GM23248 (cell line): ENCODE results near the gene BCL2L12. TPM values are rescaled to one million over a fixed set of nuclear protein-coding genes. Genes with fewer than 3 reads are reported as not detected.
"Not testable (repeated sequence)": the region's sequence is repeated elsewhere in the genome, so short reads cannot be mapped to it uniquely, and the experiment has no call there.

Source experiments
- DNase-seq: peaks from one replicate; pipeline ENCODE4 v3.0.0-alpha.2; 2015
- H2AFZ ChIP-seq: fragments of 200-600 bp; sonication (generic); 2 replicates; pipeline ENCODE4 v1.6.1; 2016; ENCODE audit warnings: antibody characterized with exemption
- H3F3A ChIP-seq: fragments of 200-600 bp; sonication (generic); 2 replicates; pipeline ENCODE4 v1.6.1; 2016; ENCODE audit warnings: mild to moderate bottlenecking, antibody characterized with exemption, mixed run types; ENCODE audit not compliant: insufficient read depth
- H3K27ac ChIP-seq: fragments of 200-600 bp; sonication (generic); 2 replicates; pipeline ENCODE4 v1.5.1; 2016; ENCODE audit warnings: mild to moderate bottlenecking
- H3K27me3 ChIP-seq: fragments of 200-600 bp; sonication (generic); replicated peaks from 2 replicates; pipeline ENCODE4 v1.6.1; 2016; ENCODE audit warnings: mild to moderate bottlenecking; ENCODE audit not compliant: insufficient read depth
- H3K36me3 ChIP-seq: fragments of 200-600 bp; sonication (generic); 2 replicates; pipeline ENCODE4 v1.6.1; 2016; ENCODE audit warnings: low read depth, mild to moderate bottlenecking
- H3K4me1 ChIP-seq: fragments of 200-600 bp; sonication (generic); 2 replicates; pipeline ENCODE4 v1.6.1; 2016; ENCODE audit warnings: mild to moderate bottlenecking; ENCODE audit not compliant: insufficient read depth
- H3K4me2 ChIP-seq: fragments of 200-600 bp; sonication (generic); one replicate; pipeline ENCODE4 v1.6.1; 2016; ENCODE audit warnings: mild to moderate bottlenecking; ENCODE audit not compliant: unreplicated experiment
- H3K4me3 ChIP-seq: fragments of 200-600 bp; sonication (generic); 2 replicates; pipeline ENCODE4 v1.5.1; 2016; ENCODE audit warnings: mild to moderate bottlenecking
- H3K79me2 ChIP-seq: fragments of 200-600 bp; sonication (generic); 2 replicates; pipeline ENCODE4 v1.6.1; 2016; ENCODE audit warnings: mild to moderate bottlenecking; ENCODE audit not compliant: insufficient read depth
- H3K9ac ChIP-seq: fragments of 200-600 bp; sonication (generic); 2 replicates; pipeline ENCODE4 v1.6.1; 2016; ENCODE audit warnings: mild to moderate bottlenecking
- H3K9me2 ChIP-seq: fragments of 200-600 bp; sonication (generic); 2 replicates; pipeline ENCODE4 v1.6.1; 2016; ENCODE audit warnings: mixed run types, mild to moderate bottlenecking, moderate library complexity; ENCODE audit not compliant: insufficient read depth
- H3K9me3 ChIP-seq: fragments of 200-600 bp; sonication (generic); one replicate; pipeline ENCODE4 v1.6.1; 2017; ENCODE audit warnings: low read depth
- H4K20me1 ChIP-seq: fragments of 200-600 bp; sonication (generic); 2 replicates; pipeline ENCODE4 v1.6.0; 2016; ENCODE audit not compliant: insufficient read depth
- EZH2 ChIP-seq: fragments of 200-600 bp; sonication (generic); IDR thresholded peaks from 2 replicates; pipeline ENCODE4 v1.6.1; 2018; ENCODE audit warnings: antibody characterized with exemption, mild to moderate bottlenecking; ENCODE audit not compliant: insufficient read depth, poor library complexity, severe bottlenecking
- EZH2phosphoT487 ChIP-seq: fragments of 200-600 bp; sonication (generic); IDR thresholded peaks from 2 replicates; pipeline ENCODE4 v1.6.1; 2018; ENCODE audit warnings: antibody characterized with exemption, moderate library complexity, mild to moderate bottlenecking, low read depth; ENCODE audit not compliant: insufficient read depth
- WGBS, 2 experiments: methylation state at CpG; one replicate each; pipeline ENCODE4 v1.1.6; 2015 to 2017; ENCODE audit warnings: low lambda C conversion rate in 2 of 2, low coverage in 1 of 2; ENCODE audit errors: missing lambda C conversion rate in 2 of 2; 5-methylcytosine and 5-hydroxymethylcytosine counted together
- in situ Hi-C: fragments of 300-500 bp; cut with MboI; formaldehyde crosslinking; loops from 2 replicates; pipeline ENCODE4 v1.15.0; 2020
- polyA plus RNA-seq: library from polyadenylated mRNA; unstranded; fragments of >200 nt; fragmentation: Nextera tagmentation; extraction: Ambion mirVana; gene quantifications from 2 replicates; pipeline ENCODE4 v1.2.1, GENCODE V29; 2016
- total RNA-seq: library from RNA; depleted of rRNA; stranded (reverse); fragments of >200 nt; shearing (Covaris generic); gene quantifications from 2 replicates; pipeline ENCODE4 v1.2.3, GENCODE V29; 2014; rRNA removed

The BCL2L12 gene
- total RNA-seq (4.3 and 9.5 TPM in 2 replicates), polyA plus RNA-seq (16.6 and 16.7 TPM in 2 replicates)

GRCh38 chr19:49665351-49666119 is at the start of gene BCL2L12, which contains the start of gene IRF3:
TSS of gene BCL2L12 (plus strand) at chr19:49665933. CDS start at chr19:49666693, 760 bp downstream.
TSS of gene IRF3 (minus strand) at chr19:49665857. CDS start at chr19:49664838, 1,019 bp downstream.
- no peaks in the 10 kb centered on the region for H3K9me2 ChIP-seq
- no peaks in the 10 kb centered on the region for H3K27me3 ChIP-seq
- peak within 1 kb of the TSS; percentile 63 for H3K27ac ChIP-seq
- H3K4me3 ChIP-seq = peak within 1 kb of the TSS; percentile 88
- peaks cover 13% of the 10 kb centered on the region; the same call in 1 of the 2 replicates for H3F3A ChIP-seq
- H4K20me1 ChIP-seq = no peaks in the 10 kb centered on the region
- no peak for TF ChIP-seq EZH2phosphoT487
- TF ChIP-seq EZH2 = no peak
- H3K4me1 ChIP-seq = peaks cover 10% of the 10 kb centered on the region; the same call in 1 of the 2 replicates
- no peaks in the 10 kb centered on the region; the same call in 1 of the 2 replicates for H3K36me3 ChIP-seq
- peak within 1 kb of the TSS; percentile 89 for H3K9ac ChIP-seq
- in situ Hi-C loops = no loop called here
- WGBS, 2 experiments = 1% methylated on average over 49 to 50 of the region's 50 CpGs
- H3K4me2 ChIP-seq = peak within 1 kb of the TSS; percentile 92
- peak within 1 kb of the TSS; percentile 86 for H2AFZ ChIP-seq
- H3K79me2 ChIP-seq = peaks cover 31% of the 10 kb centered on the region
- no peaks in the 10 kb centered on the region for H3K9me3 ChIP-seq
- DNase-seq = peak; percentile 99

GRCh38 chr19:49616532-49616931 is 49.2 kb upstream of the BCL2L12 start:
- no peak overlapping the region for H3K27ac ChIP-seq
- WGBS, 2 experiments = 91 to 99% methylated on average over 7 of the region's 7 CpGs
- no peak overlapping the region for H3K4me2 ChIP-seq
- H2AFZ ChIP-seq = no peak overlapping the region
- H3K27me3 ChIP-seq = no peaks in the 10 kb centered on the region
- no peak for TF ChIP-seq EZH2
- TF ChIP-seq EZH2phosphoT487 = no peak
- H4K20me1 ChIP-seq = no peaks in the 10 kb centered on the region
- no peaks in the 10 kb centered on the region for H3K9me3 ChIP-seq
- H3K4me1 ChIP-seq = peaks cover 26% of the 10 kb centered on the region
- in situ Hi-C loops = no loop called here
- H3K36me3 ChIP-seq = peaks cover 13% of the 10 kb centered on the region
- H3K4me3 ChIP-seq = no peak overlapping the region
- peaks cover 19% of the 10 kb centered on the region for H3F3A ChIP-seq
- no peak overlapping the region for H3K9ac ChIP-seq
- H3K9me2 ChIP-seq = no peaks in the 10 kb centered on the region
- DNase-seq = no peak
- peaks cover 60% of the 10 kb centered on the region for H3K79me2 ChIP-seq

GRCh38 chr19:49616945-49617344 is 48.8 kb upstream of the BCL2L12 start:
- no peak overlapping the region for H3K27ac ChIP-seq
- in situ Hi-C loops = no loop called here
- peaks cover 25% of the 10 kb centered on the region for H3K4me1 ChIP-seq
- H3K36me3 ChIP-seq = peaks cover 13% of the 10 kb centered on the region
- no peak for DNase-seq
- H3K4me3 ChIP-seq = no peak overlapping the region
- no peaks in the 10 kb centered on the region for H3K9me2 ChIP-seq
- no peak overlapping the region for H3K9ac ChIP-seq
- no peak overlapping the region for H2AFZ ChIP-seq
- peaks cover 19% of the 10 kb centered on the region for H3F3A ChIP-seq
- TF ChIP-seq EZH2 = no peak
- TF ChIP-seq EZH2phosphoT487 = no peak
- H3K79me2 ChIP-seq = peaks cover 57% of the 10 kb centered on the region
- H3K27me3 ChIP-seq = no peaks in the 10 kb centered on the region
- no peaks in the 10 kb centered on the region for H3K9me3 ChIP-seq
- H4K20me1 ChIP-seq = no peaks in the 10 kb centered on the region
- WGBS, 2 experiments = 91 to 94% methylated on average over 7 of the region's 7 CpGs
- no peak overlapping the region for H3K4me2 ChIP-seq

GRCh38 chr19:49617860-49618259 is 47.9 kb upstream of the BCL2L12 start:
- DNase-seq, in situ Hi-C loops, H4K20me1 ChIP-seq, H3K27me3 ChIP-seq, H3K9ac ChIP-seq, H3K9me3 ChIP-seq, H3K9me2 ChIP-seq, H3K4me3 ChIP-seq, H2AFZ ChIP-seq, H3K4me2 ChIP-seq, H3K27ac ChIP-seq: not testable (repeated sequence)
- peaks cover 19% of the 10 kb centered on the region for H3K4me1 ChIP-seq
- 87 to 90% methylated on average over 13 of the region's 13 CpGs for WGBS, 2 experiments
- peaks cover 13% of the 10 kb centered on the region for H3K36me3 ChIP-seq
- H3K79me2 ChIP-seq = peaks cover 48% of the 10 kb centered on the region
- peaks cover 15% of the 10 kb centered on the region for H3F3A ChIP-seq
